NB4 (cell line): ENCODE data around the gene TUBGCP3.

ENCODE experiments used
- DNase-seq: peaks from one replicate; pipeline ENCODE4 v3.0.0; 2010; ENCODE audit warnings: low read depth
- H3K4me3 ChIP-seq: one replicate; pipeline ENCODE4 v1.5.1; 2011; ENCODE audit warnings: mild to moderate bottlenecking, low read depth, low read length, moderate library complexity
- MYC ChIP-seq: IDR thresholded peaks from 2 replicates; pipeline ENCODE4 v1.6.1; 2011; ENCODE audit warnings: low read depth, low read length
- POLR2A ChIP-seq: IDR thresholded peaks from 2 replicates; pipeline ENCODE4 v1.6.1; 2011; ENCODE audit warnings: mild to moderate bottlenecking; ENCODE audit not compliant: insufficient read length; ENCODE audit errors: extremely low read depth
- TF ChIP-seq, protein P1 (sequence below): IDR thresholded peaks from 2 replicates; pipeline ENCODE4 v1.6.1; 2011; ENCODE audit warnings: low read depth, low read length
- TF ChIP-seq, protein P2 (sequence below): IDR thresholded peaks from one replicate; pipeline ENCODE4 v1.5.1; 2012; ENCODE audit warnings: low read depth, low read length

The TUBGCP3 gene

GRCh38 chr13:112456138-112457056 is 131.6 kb downstream of the TUBGCP3 start:
- DNase-seq = no peak
- H3K4me3 ChIP-seq = no peak overlapping the region
- TF ChIP-seq, protein P1, sequence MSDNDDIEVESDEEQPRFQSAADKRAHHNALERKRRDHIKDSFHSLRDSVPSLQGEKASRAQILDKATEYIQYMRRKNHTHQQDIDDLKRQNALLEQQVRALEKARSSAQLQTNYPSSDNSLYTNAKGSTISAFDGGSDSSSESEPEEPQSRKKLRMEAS = no peak
- TF ChIP-seq MYC (no peak), POLR2A (no peak)
- TF ChIP-seq, protein P2, sequence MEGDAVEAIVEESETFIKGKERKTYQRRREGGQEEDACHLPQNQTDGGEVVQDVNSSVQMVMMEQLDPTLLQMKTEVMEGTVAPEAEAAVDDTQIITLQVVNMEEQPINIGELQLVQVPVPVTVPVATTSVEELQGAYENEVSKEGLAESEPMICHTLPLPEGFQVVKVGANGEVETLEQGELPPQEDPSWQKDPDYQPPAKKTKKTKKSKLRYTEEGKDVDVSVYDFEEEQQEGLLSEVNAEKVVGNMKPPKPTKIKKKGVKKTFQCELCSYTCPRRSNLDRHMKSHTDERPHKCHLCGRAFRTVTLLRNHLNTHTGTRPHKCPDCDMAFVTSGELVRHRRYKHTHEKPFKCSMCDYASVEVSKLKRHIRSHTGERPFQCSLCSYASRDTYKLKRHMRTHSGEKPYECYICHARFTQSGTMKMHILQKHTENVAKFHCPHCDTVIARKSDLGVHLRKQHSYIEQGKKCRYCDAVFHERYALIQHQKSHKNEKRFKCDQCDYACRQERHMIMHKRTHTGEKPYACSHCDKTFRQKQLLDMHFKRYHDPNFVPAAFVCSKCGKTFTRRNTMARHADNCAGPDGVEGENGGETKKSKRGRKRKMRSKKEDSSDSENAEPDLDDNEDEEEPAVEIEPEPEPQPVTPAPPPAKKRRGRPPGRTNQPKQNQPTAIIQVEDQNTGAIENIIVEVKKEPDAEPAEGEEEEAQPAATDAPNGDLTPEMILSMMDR = no peak

- TF ChIP-seq POLR2A = no peak
- no peak for TF ChIP-seq MYC
- DNase-seq = no peak
These were observed 132.4 kb downstream of the TUBGCP3 start for GRCh38 chr13:112455476-112456059.

DNA sequence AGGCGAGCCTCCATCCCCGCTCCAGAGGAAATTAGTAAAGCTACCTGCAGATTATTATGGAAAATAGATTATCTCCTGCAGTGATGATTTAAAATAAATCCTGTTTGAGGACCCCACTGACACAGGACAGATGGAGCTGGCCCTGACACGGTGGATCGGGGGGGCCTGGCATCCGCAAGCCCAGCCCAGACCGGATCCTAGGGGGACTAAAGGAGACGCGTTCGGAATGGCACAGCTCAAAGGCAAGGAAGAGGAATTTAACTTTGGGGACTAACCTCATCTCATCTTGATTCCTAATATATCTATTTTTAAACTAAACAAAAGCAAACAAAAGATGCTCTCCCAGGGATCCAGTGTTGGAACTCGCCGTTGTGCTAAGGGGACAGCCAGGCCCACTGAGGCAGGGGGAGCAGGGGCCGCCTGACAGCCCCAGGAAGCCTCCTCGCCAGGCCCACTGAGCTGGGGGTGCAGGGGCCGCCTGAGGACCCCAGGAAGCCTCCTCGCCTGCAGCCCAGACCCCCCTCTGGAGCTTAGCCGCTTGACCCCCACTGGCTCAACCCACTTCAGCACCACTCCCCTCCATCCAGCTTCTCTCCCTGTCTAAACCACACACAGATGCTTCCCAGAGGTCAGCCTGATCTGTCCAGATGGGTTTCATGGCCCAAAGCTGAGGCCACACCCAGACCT is 133.2 kb downstream of the TUBGCP3 start:
- no peak for DNase-seq
- H3K4me3 ChIP-seq = no peak overlapping the region
- TF ChIP-seq MYC (no peak), POLR2A (no peak)
- TF ChIP-seq, protein P1 = no peak
- TF ChIP-seq, protein P2 = no peak

More at GRCh38 chr13:112455476-112456059, 132.4 kb downstream of the TUBGCP3 start:
- H3K4me3 ChIP-seq = no peak overlapping the region

GRCh38 chr13:112453874-112454647 is 133.9 kb downstream of the TUBGCP3 start:
- no peak for DNase-seq
- H3K4me3 ChIP-seq = no peak overlapping the region

DNA sequence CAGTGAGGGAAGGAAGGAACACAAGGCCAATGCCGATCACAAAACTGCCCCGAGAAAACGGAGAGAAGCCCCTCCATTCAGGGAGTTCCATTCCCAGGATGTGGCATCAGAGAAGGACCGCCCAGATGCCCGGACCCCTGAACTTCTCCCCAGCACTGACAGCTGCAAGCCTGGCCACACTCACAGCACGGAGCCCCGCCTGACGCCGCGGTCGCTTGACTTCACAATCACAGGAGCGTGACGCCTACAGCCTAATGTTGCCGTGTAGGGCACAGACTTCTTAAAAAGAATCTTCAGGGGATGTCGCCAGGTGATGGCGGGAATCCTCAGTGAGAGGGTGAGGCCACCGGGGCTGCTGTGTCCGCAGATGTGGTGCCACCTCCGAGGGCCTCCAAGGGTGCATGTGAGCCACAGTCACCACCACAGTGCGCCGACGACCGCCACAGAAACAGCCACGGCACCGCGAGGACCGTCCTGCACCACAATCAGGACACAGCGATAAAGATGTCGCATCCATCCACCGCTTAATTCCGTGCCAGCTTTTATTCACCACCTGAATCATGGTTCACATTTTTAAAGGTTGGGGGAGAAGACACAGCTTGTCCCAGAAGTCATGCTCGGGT is 134.6 kb downstream of the TUBGCP3 start:
- H3K4me3 ChIP-seq = no peak overlapping the region
- DNase-seq = no peak
- TF ChIP-seq, protein P2 = no peak
- TF ChIP-seq, protein P1 = no peak

More at GRCh38 chr13:112453874-112454647, 133.9 kb downstream of the TUBGCP3 start:
- TF ChIP-seq POLR2A (no peak), MYC (no peak)
- TF ChIP-seq, protein P1 = no peak
- TF ChIP-seq, protein P2 = no peak
